C4-2B (cell line): Measurements from ENCODE around the gene TSPAN9.
A peak's percentile ranks its signal among the peaks of the same experiment; 100 is the strongest.

Experiments
- H3K27ac ChIP-seq: fragments of 450-650 bp; 2 replicates; pipeline ENCODE4 v1.5.1; 2017
- CTCF ChIP-seq: fragments of 450-650 bp; conservative IDR thresholded peaks from 2 replicates; pipeline ENCODE4 v1.5.1; 2017; ENCODE audit warnings: mild to moderate bottlenecking
- ZFX ChIP-seq: fragments of 450-650 bp; IDR thresholded peaks from 2 replicates; pipeline ENCODE4 v1.6.1; 2017

The TSPAN9 gene

DNA sequence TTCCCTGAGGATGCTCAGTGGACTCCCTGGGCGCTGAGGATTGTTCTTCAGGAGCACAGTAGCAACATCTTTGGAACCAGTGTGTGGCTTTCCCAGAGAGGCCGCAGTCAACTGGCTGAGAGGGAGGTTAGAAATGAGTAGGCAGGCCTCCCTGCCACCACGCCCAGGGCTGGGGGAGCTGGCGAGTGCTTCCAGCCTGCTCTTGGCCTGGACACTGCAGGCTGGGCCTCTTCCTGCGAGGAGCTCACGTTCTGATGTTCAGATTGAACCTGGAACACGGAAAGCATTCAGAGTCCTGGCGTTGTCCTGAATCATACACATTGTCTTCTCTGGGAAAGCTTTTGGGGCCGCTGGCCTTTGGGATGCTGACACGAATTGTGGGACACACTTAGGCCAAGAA is 15.6 kb downstream of the TSPAN9 start:
- H3K27ac ChIP-seq = no peak overlapping the region
- TF ChIP-seq ZFX = no peak
- TF ChIP-seq CTCF = no peak

DNA sequence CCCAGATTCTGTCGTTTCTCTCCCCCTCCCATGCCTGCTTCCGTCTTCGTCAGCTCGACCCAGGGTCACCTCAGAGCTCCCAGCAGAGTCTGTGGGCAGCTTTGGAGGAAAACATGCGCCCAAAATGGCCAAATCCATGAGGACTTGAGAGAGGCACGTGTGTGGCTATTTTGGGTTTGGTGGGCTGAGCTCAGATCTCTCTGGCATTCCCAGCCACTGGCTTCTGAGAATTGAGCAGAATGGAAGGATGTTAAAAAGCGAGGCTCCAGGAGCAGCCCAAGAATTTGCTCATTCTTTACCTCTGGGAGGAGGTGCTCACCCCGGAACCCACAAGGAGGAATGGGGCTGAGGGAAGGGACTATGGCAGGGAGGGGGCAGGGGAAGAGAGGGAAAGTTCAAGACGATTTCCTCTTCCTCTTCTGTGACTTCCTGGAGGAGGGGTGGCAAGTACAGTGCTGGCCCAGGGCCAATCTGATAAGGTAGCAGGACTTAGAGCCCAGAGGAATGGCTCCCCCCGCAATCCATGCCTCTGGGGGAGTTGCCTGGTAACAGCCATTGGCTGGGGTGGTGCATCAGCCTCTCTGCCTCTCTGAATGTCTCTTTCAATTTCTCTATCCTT is 20.1 kb downstream of the TSPAN9 start:
- TF ChIP-seq ZFX (no peak), CTCF (no peak)
- H3K27ac ChIP-seq = peak overlapping the region; percentile 10

- H3K27ac ChIP-seq = peak overlapping the region; percentile 10
- TF ChIP-seq ZFX (no peak), CTCF (no peak)
Measured at GRCh38 chr12:3097836-3098235, 20.7 kb downstream of the TSPAN9 start.

- no peak overlapping the region for H3K27ac ChIP-seq
- no peak for TF ChIP-seq ZFX
- no peak for TF ChIP-seq CTCF
Measured at GRCh38 chr12:3098436-3098835, 21.3 kb downstream of the TSPAN9 start.

GRCh38 chr12:3099146-3099545 is 22.0 kb downstream of the TSPAN9 start:
- TF ChIP-seq CTCF = no peak
- TF ChIP-seq ZFX = no peak
- H3K27ac ChIP-seq = no peak overlapping the region

- H3K27ac ChIP-seq = no peak overlapping the region
- TF ChIP-seq CTCF (no peak), ZFX (no peak)
Measured at GRCh38 chr12:3101309-3102024, 24.3 kb downstream of the TSPAN9 start.

GRCh38 chr12:3102771-3103410 is 25.7 kb downstream of the TSPAN9 start:
- H3K27ac ChIP-seq = no peak overlapping the region
- TF ChIP-seq CTCF = no peak
- TF ChIP-seq ZFX = no peak
